ENCODE data around the gene AFTPH. TPM values are rescaled to one million over a fixed set of nuclear protein-coding genes. Genes with fewer than 3 reads are reported as not detected.

AFTPH gene
- total and polyA plus RNA-seq, 9 of the 15 experiments (the other 6 are each of a cell fraction or from before 2014, with no cell fraction given): 8.0 to 26.2 (median 13.8) TPM

- TF ChIP-seq ZNF407 (IDR thresholded peaks at IDR 0.05; ENCODE audit: low read depth) (no peak), PYGO2 (tag; IDR thresholded peaks at IDR 0.05) (no peak), ILK (tag; IDR thresholded peaks at IDR 0.05; ENCODE audit: borderline replicate concordance, low read depth) (no peak), ZNF77 (CRISPR knock-in tag; IDR thresholded peaks at IDR 0.05) (no peak), KDM1A (IDR thresholded peaks at IDR 0.05) (no peak), E2F1 (CRISPR knock-in tag; IDR thresholded peaks at IDR 0.05) (no peak), ILF3 (IDR thresholded peaks at IDR 0.05; ENCODE audit: borderline replicate concordance) (no peak), HNRNPH1 (optimal IDR thresholded peaks at IDR 0.05; ENCODE audit: low read depth, low read length) (no peak)
These were observed 42.0 kb downstream of the AFTPH start (continued) for GRCh38 chr2:64565949-64566710.

Measured in K562 (cell line).